Measurements from ENCODE around the gene ST8SIA5. TPM values are rescaled to one million over a fixed set of nuclear protein-coding genes. Genes with fewer than 3 reads are reported as not detected.

Gene ST8SIA5
- total and polyA plus RNA-seq, 10 of the 15 experiments (the other 5 are each of a cell fraction or from before 2014, with no cell fraction given) = 0.02 to 0.32 (median 0.12) TPM; not detected in 1

- TF ChIP-seq IRF5 (IDR thresholded peaks at IDR 0.05; ENCODE audit: borderline replicate concordance) = no peak
Observed at GRCh38 chr18:46646468-46646867, 110.4 kb downstream of the ST8SIA5 start (continued).

- Histone ChIP-seq H3K4me1 (ENCODE audit: control insufficient read depth, insufficient read depth, low read length) (no peaks in the 10 kb centered on the region), H3K27ac (ENCODE audit: control insufficient read depth, insufficient read depth) (no peak overlapping the region), H2AFZ (ENCODE audit: control insufficient read depth, low read depth, low read length) (no peak overlapping the region), H3K9ac (ENCODE audit: control insufficient read depth, insufficient read depth, low read length) (no peak overlapping the region), H3K9me3 (replicated peaks; ENCODE audit: control insufficient read depth, insufficient read depth, low read length) (no peaks in the 10 kb centered on the region), H3K4me2 (ENCODE audit: control insufficient read depth, insufficient read depth) (no peak overlapping the region), H3K27me3 (replicated peaks in 1 of 2; ENCODE audit: control insufficient read depth in 2 of 2, insufficient read depth in 2 of 2, low read length in 1 of 2) (no peaks in the 10 kb centered on the region; a peak in 2 of 4 replicates), H3K36me3 (ENCODE audit: control insufficient read depth in 2 of 2, insufficient read depth in 2 of 2, low read length in 1 of 2) (no peaks in the 10 kb centered on the region), H3K79me2 (ENCODE audit: control insufficient read depth, insufficient read depth, low read length) (no peaks in the 10 kb centered on the region), H3K4me3 (no peak overlapping the region), H4K20me1 (ENCODE audit: control insufficient read depth, insufficient read depth) (no peaks in the 10 kb centered on the region)
- TF ChIP-seq POLR2A (IDR thresholded peaks at IDR 0.05; ENCODE audit: low read depth, low read length) = no peak
- TF ChIP-seq E2F4 (IDR thresholded peaks at IDR 0.05; ENCODE audit: low read depth, low read length) = no peak
- no peak for TF ChIP-seq MXI1 (IDR thresholded peaks at IDR 0.05; ENCODE audit: low read depth, low read length)
- TF ChIP-seq IKZF2 (IDR thresholded peaks at IDR 0.05) = no peak
- TF ChIP-seq FOXK2 (IDR thresholded peaks at IDR 0.05) = no peak
- TF ChIP-seq ATF3 (IDR thresholded peaks at IDR 0.05; ENCODE audit: borderline replicate concordance, extremely low read depth, low read depth, low read length) = no peak
- no peak for TF ChIP-seq RAD21 (IDR thresholded peaks at IDR 0.05; ENCODE audit: insufficient read depth, low read depth, low read length)
- no peak for TF ChIP-seq SPI1 (IDR thresholded peaks at IDR 0.05; ENCODE audit: borderline replicate concordance, insufficient read depth, low read depth, low read length)
- TF ChIP-seq ZNF384 (IDR thresholded peaks at IDR 0.05; ENCODE audit: borderline replicate concordance, low read depth, low read length) = no peak
- no peak for TF ChIP-seq WRNIP1 (IDR thresholded peaks at IDR 0.05; ENCODE audit: borderline replicate concordance, low read depth, low read length)
- TF ChIP-seq EGR1 (IDR thresholded peaks at IDR 0.05; ENCODE audit: borderline replicate concordance in 1 of 2, low read depth in 2 of 2, low read length in 2 of 2) = no peak
- TF ChIP-seq PRDM15 (CRISPR knock-in tag; IDR thresholded peaks at IDR 0.05) = no peak
- TF ChIP-seq POLR2AphosphoS5 (IDR thresholded peaks at IDR 0.05; ENCODE audit: low read length) = no peak
- ChIA-PET POLR2A (no interaction called here), SMC1A (ENCODE audit: uncharacterized antibody, unreplicated experiment) (no interaction called here), CTCF (no interaction called here), RAD21 (ENCODE audit: unreplicated experiment) (no interaction called here)
- 8% methylated on average over 5 of the region's 5 CpGs for WGBS (ENCODE audit: insufficient coverage, insufficient replicate concordance, low lambda C conversion rate, missing lambda C conversion rate)
- FAIRE-seq = no peak
- DNase-seq (ENCODE audit: low read depth, low spot score) = no peak
- intact Hi-C loops (cut with micrococcal nuclease; ENCODE audit: unreplicated experiment) = no loop called here
- BruUV-seq (replicated peaks) = no TSS peak
- ATAC-seq = no peak
- in situ Hi-C loops (cut with MboI) = no loop called here
Observed at GRCh38 chr18:46642561-46642960, 114.3 kb downstream of the ST8SIA5 start.
